Measurements from ENCODE around the gene MED27. TPM values are rescaled to one million over a fixed set of nuclear protein-coding genes. Genes with fewer than 3 reads are reported as not detected.

The MED27 gene
- total and polyA plus RNA-seq, 2 experiments from 2014 or later = 17.2 to 32.1 TPM

- Histone ChIP-seq H3K27me3 (no peaks in the 10 kb centered on the region), H2AFZ (no peak overlapping the region), H3K79me2 (no peaks in the 10 kb centered on the region), H3K9me2 (replicated peaks; ENCODE audit: insufficient read depth) (no peaks in the 10 kb centered on the region), H3K4me1 (ENCODE audit: insufficient read depth) (no peaks in the 10 kb centered on the region), H3K27ac (no peak overlapping the region), H3K4me2 (no peak overlapping the region), H3K9me3 (ENCODE audit: low read depth) (no peaks in the 10 kb centered on the region), H3K4me3 (no peak overlapping the region), H3K36me3 (replicated peaks; ENCODE audit: insufficient read depth, low read depth) (no peaks in the 10 kb centered on the region), H4K20me1 (ENCODE audit: insufficient read depth, poor library complexity, severe bottlenecking) (no peaks in the 10 kb centered on the region)
- no peak for DNase-seq (ENCODE audit: low spot score)
- WGBS (ENCODE audit: low lambda C conversion rate, missing lambda C conversion rate) = 81% methylated on average over 12 of the region's 12 CpGs
- TF ChIP-seq CTCF (IDR thresholded peaks at IDR 0.05; ENCODE audit: poor library complexity) = no peak
- TF ChIP-seq EZH2 (IDR thresholded peaks at IDR 0.05; ENCODE audit: borderline replicate concordance) = no peak
- no peak for TF ChIP-seq EZH2phosphoT487 (IDR thresholded peaks at IDR 0.05; ENCODE audit: low read depth, severe bottlenecking, unreplicated experiment)
Measured at GRCh38 chr9:131874447-131874846, 205.2 kb downstream of the MED27 start.

- H2AFZ ChIP-seq = no peak overlapping the region
- H3K27ac ChIP-seq = no peak overlapping the region
- no peaks in the 10 kb centered on the region for H3K9me2 ChIP-seq (replicated peaks; ENCODE audit: insufficient read depth)
- 88% methylated on average over 13 of the region's 13 CpGs for WGBS (ENCODE audit: low lambda C conversion rate, missing lambda C conversion rate)
- no peaks in the 10 kb centered on the region for H3K36me3 ChIP-seq (replicated peaks; ENCODE audit: insufficient read depth, low read depth)
- H3K79me2 ChIP-seq = no peaks in the 10 kb centered on the region
- no peak for DNase-seq (ENCODE audit: low spot score)
- no peak overlapping the region for H3K4me2 ChIP-seq
- TF ChIP-seq EZH2 (IDR thresholded peaks at IDR 0.05; ENCODE audit: borderline replicate concordance) (no peak), CTCF (IDR thresholded peaks at IDR 0.05; ENCODE audit: poor library complexity) (no peak), EZH2phosphoT487 (IDR thresholded peaks at IDR 0.05; ENCODE audit: low read depth, severe bottlenecking, unreplicated experiment) (no peak)
- H3K27me3 ChIP-seq = no peaks in the 10 kb centered on the region
- no peak overlapping the region for H3K4me3 ChIP-seq
- H3K4me1 ChIP-seq (ENCODE audit: insufficient read depth) = no peaks in the 10 kb centered on the region
- H3K9me3 ChIP-seq (ENCODE audit: low read depth) = no peaks in the 10 kb centered on the region
- no peaks in the 10 kb centered on the region for H4K20me1 ChIP-seq (ENCODE audit: insufficient read depth, poor library complexity, severe bottlenecking)
Measured at GRCh38 chr9:131873891-131874440, 205.7 kb downstream of the MED27 start.

GRCh38 chr9:131873335-131873734 lies 206.3 kb downstream of the MED27 start:
- no peaks in the 10 kb centered on the region for H3K36me3 ChIP-seq (replicated peaks; ENCODE audit: insufficient read depth, low read depth)
- H3K9me2 ChIP-seq (replicated peaks; ENCODE audit: insufficient read depth) = no peaks in the 10 kb centered on the region
- H2AFZ ChIP-seq = no peak overlapping the region
- no peaks in the 10 kb centered on the region for H3K9me3 ChIP-seq (ENCODE audit: low read depth)
- no peaks in the 10 kb centered on the region for H3K27me3 ChIP-seq
- H3K4me3 ChIP-seq = no peak overlapping the region
- no peaks in the 10 kb centered on the region for H3K79me2 ChIP-seq
- H3K27ac ChIP-seq = no peak overlapping the region
- H4K20me1 ChIP-seq (ENCODE audit: insufficient read depth, poor library complexity, severe bottlenecking) = no peaks in the 10 kb centered on the region
- no peak overlapping the region for H3K4me2 ChIP-seq
- no peaks in the 10 kb centered on the region for H3K4me1 ChIP-seq (ENCODE audit: insufficient read depth)
- TF ChIP-seq EZH2 (IDR thresholded peaks at IDR 0.05; ENCODE audit: borderline replicate concordance) (no peak), EZH2phosphoT487 (IDR thresholded peaks at IDR 0.05; ENCODE audit: low read depth, severe bottlenecking, unreplicated experiment) (no peak), CTCF (IDR thresholded peaks at IDR 0.05; ENCODE audit: poor library complexity) (no peak)
- 89% methylated on average over 9 of the region's 9 CpGs for WGBS (ENCODE audit: low lambda C conversion rate, missing lambda C conversion rate)
- DNase-seq (ENCODE audit: low spot score) = no peak

Measured in hepatocyte (in vitro differentiated cells).